CD4-positive, CD25-positive, alpha-beta regulatory T cell (primary cell): ENCODE results near the gene HIBADH. TPM values are rescaled to one million over a fixed set of nuclear protein-coding genes. Genes with fewer than 3 reads are reported as not detected.

Experiments used
- ATAC-seq, 2 donors: fragments of 150-1000 bp; cut with Tn5 transposase; one replicate each; pipeline ENCODE4 v1.10.0; 2021; ENCODE audit warnings: low read depth in 2 of 2, moderate number of reproducible peaks in 2 of 2, moderate library complexity in 1 of 2
- DNase-seq, 3 donors: peaks; one replicate each; pipeline versions ENCODE4 v3.0.0 to v3.0.0-alpha.2; 2012 to 2022; ENCODE audit warnings: mixed read lengths in 1 of 3
- H3K27ac ChIP-seq: one replicate; pipeline ENCODE4 v1.7.0; 2013; ENCODE audit warnings: mild to moderate bottlenecking, low read length; ENCODE audit not compliant: insufficient read depth, poor library complexity, severe bottlenecking
- H3K27me3 ChIP-seq: one replicate; pipeline ENCODE4 v1.7.0; 2013; ENCODE audit warnings: low read length; ENCODE audit not compliant: control insufficient read depth, insufficient read depth
- H3K36me3 ChIP-seq: one replicate; pipeline ENCODE4 v1.7.0; 2013; ENCODE audit warnings: mild to moderate bottlenecking, low read length, moderate library complexity; ENCODE audit not compliant: control insufficient read depth, insufficient read depth
- H3K4me1 ChIP-seq: 2 replicates; pipeline ENCODE4 v1.7.0; 2013; ENCODE audit warnings: mild to moderate bottlenecking, low read length; ENCODE audit not compliant: insufficient read depth, control insufficient read depth, poor library complexity, severe bottlenecking
- H3K4me3 ChIP-seq: one replicate; pipeline ENCODE4 v1.7.0; 2013; ENCODE audit warnings: low read depth, mild to moderate bottlenecking, low read length, moderate library complexity
- H3K9me3 ChIP-seq, 2 experiments: 1 replicate in 1 of 2; 2 replicates in 1 of 2; pipeline ENCODE4 v1.7.0; 2013; ENCODE audit warnings: low read length in 2 of 2, mild to moderate bottlenecking in 1 of 2, moderate library complexity in 1 of 2; ENCODE audit not compliant: control insufficient read depth in 2 of 2
- H3K27ac Mint-ChIP-seq, 3 donors: one replicate each; pipeline ENCODE4 v1.8.0; 2020 to 2022; ENCODE audit warnings: mild to moderate bottlenecking in 3 of 3, mixed read lengths in 3 of 3, moderate library complexity in 2 of 3
- H3K27me3 Mint-ChIP-seq: one replicate; pipeline ENCODE4 v1.8.0; 2022; ENCODE audit warnings: mild to moderate bottlenecking, mixed read lengths
- H3K36me3 Mint-ChIP-seq: one replicate; pipeline ENCODE4 v1.8.0; 2020; ENCODE audit warnings: mixed read lengths
- H3K4me1 Mint-ChIP-seq, 4 donors: one replicate each; pipeline ENCODE4 v1.8.0; 2020 to 2022; ENCODE audit warnings: mixed read lengths in 4 of 4, mild to moderate bottlenecking in 1 of 4
- H3K4me3 Mint-ChIP-seq, 4 donors: one replicate each; pipeline ENCODE4 v1.8.0; 2020 to 2022; ENCODE audit warnings: mild to moderate bottlenecking in 4 of 4, mixed read lengths in 4 of 4, moderate library complexity in 3 of 4
- H3K9me3 Mint-ChIP-seq, 7 donors: one replicate each; pipeline ENCODE4 v1.8.0; 2020 to 2022; ENCODE audit warnings: mixed read lengths in 7 of 7, mild to moderate bottlenecking in 3 of 7, moderate library complexity in 2 of 7
- polyA plus RNA-seq, 4 donors: library from polyadenylated mRNA; unstranded; fragments of 300-500 nt; fragmentation: Illumina TruSeq; gene quantifications; one replicate each; pipeline ENCODE4 v1.2.3, GENCODE V29; 2021
- total RNA-seq: library from RNA; stranded (reverse); gene quantifications from one replicate; pipeline ENCODE4 v1.2.3, GENCODE V29; 2022

HIBADH gene
- total and polyA plus RNA-seq, 5 donors from 2014 or later = 6.1 to 33.0 (median 26.9) TPM

GRCh38 chr7:27700501-27700900 is 37.8 kb upstream of the HIBADH start:
- H3K9me3 Mint-ChIP-seq = no peaks in the 10 kb centered on the region
- no peaks in the 10 kb centered on the region for H3K4me1 Mint-ChIP-seq
- Histone ChIP-seq H3K4me1 (no peaks in the 10 kb centered on the region), H3K27me3 (peaks cover 6% of the 10 kb centered on the region), H3K27ac (no peak overlapping the region), H3K4me3 (no peak overlapping the region), H3K36me3 (no peaks in the 10 kb centered on the region), H3K9me3 (no peaks in the 10 kb centered on the region)
- ATAC-seq (no peak), DNase-seq (no peak)
- H3K4me3 Mint-ChIP-seq = no peak overlapping the region
- no peaks in the 10 kb centered on the region for H3K36me3 Mint-ChIP-seq
- peaks cover 19% of the 10 kb centered on the region for H3K27me3 Mint-ChIP-seq
- no peak overlapping the region for H3K27ac Mint-ChIP-seq

GRCh38 chr7:27699751-27700150 is 37.1 kb upstream of the HIBADH start:
- Histone ChIP-seq H3K27ac (no peak overlapping the region), H3K27me3 (peaks cover 6% of the 10 kb centered on the region), H3K36me3 (no peaks in the 10 kb centered on the region), H3K4me3 (no peak overlapping the region), H3K9me3 (no peaks in the 10 kb centered on the region), H3K4me1 (no peaks in the 10 kb centered on the region)
- Mint-ChIP-seq H3K27ac (no peak overlapping the region), H3K4me3 (no peak overlapping the region), H3K36me3 (no peaks in the 10 kb centered on the region), H3K9me3 (no peaks in the 10 kb centered on the region), H3K27me3 (peaks cover 19% of the 10 kb centered on the region), H3K4me1 (no peaks in the 10 kb centered on the region)
- DNase-seq (no peak), ATAC-seq (no peak)

- DNase-seq (peak in 1 of 3 donors; percentile 3), ATAC-seq (peak; percentile 20 to 44)
- no peaks in the 10 kb centered on the region for H3K36me3 ChIP-seq
- no peaks in the 10 kb centered on the region for H3K4me1 ChIP-seq
- peaks cover 17% of the 10 kb centered on the region for H3K27me3 Mint-ChIP-seq
- H3K36me3 Mint-ChIP-seq = no peaks in the 10 kb centered on the region
- H3K4me3 ChIP-seq = no peak overlapping the region
- no peaks in the 10 kb centered on the region for H3K9me3 ChIP-seq
- H3K4me1 Mint-ChIP-seq = no peaks in the 10 kb centered on the region
- H3K4me3 Mint-ChIP-seq = no peak overlapping the region
- peaks cover 4% of the 10 kb centered on the region for H3K27me3 ChIP-seq
- H3K27ac Mint-ChIP-seq = no peak overlapping the region
- H3K9me3 Mint-ChIP-seq = no peaks in the 10 kb centered on the region
- no peak overlapping the region for H3K27ac ChIP-seq
Observed at GRCh38 chr7:27697861-27698430, 35.3 kb upstream of the HIBADH start.

- Histone ChIP-seq H3K9me3 (no peaks in the 10 kb centered on the region), H3K27ac (no peak overlapping the region), H3K27me3 (no peaks in the 10 kb centered on the region), H3K4me3 (no peak overlapping the region), H3K36me3 (no peaks in the 10 kb centered on the region), H3K4me1 (no peaks in the 10 kb centered on the region)
- Mint-ChIP-seq H3K4me1 (no peaks in the 10 kb centered on the region), H3K9me3 (no peaks in the 10 kb centered on the region), H3K27ac (no peak overlapping the region), H3K36me3 (no peaks in the 10 kb centered on the region), H3K4me3 (no peak overlapping the region), H3K27me3 (peaks cover 9% of the 10 kb centered on the region)
- ATAC-seq = no peak
- DNase-seq = no peak
Observed at GRCh38 chr7:27695096-27695495, 32.4 kb upstream of the HIBADH start.

- Histone ChIP-seq H3K9me3 (no peaks in the 10 kb centered on the region), H3K27me3 (peaks cover under 1% of the 10 kb centered on the region), H3K36me3 (no peaks in the 10 kb centered on the region), H3K4me1 (no peaks in the 10 kb centered on the region), H3K4me3 (no peak overlapping the region), H3K27ac (no peak overlapping the region)
- DNase-seq (no peak), ATAC-seq (no peak)
- Mint-ChIP-seq H3K4me3 (no peak overlapping the region), H3K27me3 (peaks cover 15% of the 10 kb centered on the region), H3K36me3 (no peaks in the 10 kb centered on the region), H3K27ac (no peak overlapping the region), H3K4me1 (no peaks in the 10 kb centered on the region), H3K9me3 (peaks cover 0 to 2% (median 0%) of the 10 kb centered on the region in 7 donors)
Observed at GRCh38 chr7:27693794-27694193, 31.1 kb upstream of the HIBADH start.

GRCh38 chr7:27690649-27691048 is 28.0 kb upstream of the HIBADH start:
- H3K27ac ChIP-seq = no peak overlapping the region
- H3K4me1 Mint-ChIP-seq = no peaks in the 10 kb centered on the region
- H3K27ac Mint-ChIP-seq = no peak overlapping the region
- H3K9me3 ChIP-seq = no peaks in the 10 kb centered on the region
- ATAC-seq (no peak), DNase-seq (no peak)
- peaks cover 28% of the 10 kb centered on the region for H3K27me3 Mint-ChIP-seq
- H3K4me1 ChIP-seq = no peaks in the 10 kb centered on the region
- H3K27me3 ChIP-seq = peaks cover 4% of the 10 kb centered on the region
- H3K9me3 Mint-ChIP-seq = peaks cover 0 to 5% (median 3%) of the 10 kb centered on the region in 7 donors
- no peaks in the 10 kb centered on the region for H3K36me3 ChIP-seq
- H3K36me3 Mint-ChIP-seq = no peaks in the 10 kb centered on the region
- H3K4me3 ChIP-seq = no peak overlapping the region
- no peak overlapping the region for H3K4me3 Mint-ChIP-seq

- no peaks in the 10 kb centered on the region for H3K4me1 ChIP-seq
- ATAC-seq (peak in 1 of 2 donors; percentile 34), DNase-seq (peak in 2 of 3 donors; percentile 2 to 37)
- Mint-ChIP-seq H3K4me1 (no peaks in the 10 kb centered on the region), H3K27ac (no peak overlapping the region), H3K36me3 (no peaks in the 10 kb centered on the region), H3K27me3 (peaks cover 23% of the 10 kb centered on the region), H3K9me3 (peaks cover 0 to 5% (median 3%) of the 10 kb centered on the region in 7 donors), H3K4me3 (no peak overlapping the region)
- H3K27ac ChIP-seq = no peak overlapping the region
- H3K4me3 ChIP-seq = no peak overlapping the region
- no peaks in the 10 kb centered on the region for H3K9me3 ChIP-seq
- peaks cover 4% of the 10 kb centered on the region for H3K27me3 ChIP-seq
- no peaks in the 10 kb centered on the region for H3K36me3 ChIP-seq
Observed at GRCh38 chr7:27689591-27690164, 27.0 kb upstream of the HIBADH start.

- no peak overlapping the region for H3K27ac Mint-ChIP-seq
- no peak for ATAC-seq
- peaks cover 4% of the 10 kb centered on the region for H3K27me3 ChIP-seq
Observed at GRCh38 chr7:27689150-27689549, 26.5 kb upstream of the HIBADH start.

More at GRCh38 chr7:27689150-27689549, 26.5 kb upstream of the HIBADH start:
- peaks cover 23% of the 10 kb centered on the region for H3K27me3 Mint-ChIP-seq
- Histone ChIP-seq H3K9me3 (no peaks in the 10 kb centered on the region), H3K4me3 (no peak overlapping the region), H3K36me3 (no peaks in the 10 kb centered on the region), H3K4me1 (no peaks in the 10 kb centered on the region), H3K27ac (no peak overlapping the region)
- no peak overlapping the region for H3K4me3 Mint-ChIP-seq
- DNase-seq = no peak
- peaks cover 0 to 5% (median 3%) of the 10 kb centered on the region in 7 donors for H3K9me3 Mint-ChIP-seq
- H3K36me3 Mint-ChIP-seq = no peaks in the 10 kb centered on the region
- no peaks in the 10 kb centered on the region for H3K4me1 Mint-ChIP-seq
